Epithelial cell of proximal tubule (primary cell): ENCODE measurements around the gene TSPAN8. TPM values are rescaled to one million over a fixed set of nuclear protein-coding genes. Genes with fewer than 3 reads are reported as not detected.

Experiments
- DNase-seq: peaks from one replicate; pipeline ENCODE4 v3.0.0-alpha.2; 2011; ENCODE audit warnings: low read depth
- H3K4me3 ChIP-seq: 2 replicates; pipeline ENCODE4 v1.5.1; 2011; ENCODE audit warnings: low read depth, mild to moderate bottlenecking, low read length
- total RNA-seq: library from RNA; depleted of rRNA; stranded (reverse); fragments of >200 nt; gene quantifications from 2 replicates; pipeline ENCODE4 v1.2.3, GENCODE V29; 2015
- TF ChIP-seq, protein P1 (sequence below): conservative IDR thresholded peaks from 2 replicates; pipeline ENCODE4 v1.5.1; 2012; ENCODE audit warnings: low read depth, mild to moderate bottlenecking, low read length

TSPAN8 gene
- total RNA-seq, 1 donor from 2014 or later, result 3.8 TPM

DNA sequence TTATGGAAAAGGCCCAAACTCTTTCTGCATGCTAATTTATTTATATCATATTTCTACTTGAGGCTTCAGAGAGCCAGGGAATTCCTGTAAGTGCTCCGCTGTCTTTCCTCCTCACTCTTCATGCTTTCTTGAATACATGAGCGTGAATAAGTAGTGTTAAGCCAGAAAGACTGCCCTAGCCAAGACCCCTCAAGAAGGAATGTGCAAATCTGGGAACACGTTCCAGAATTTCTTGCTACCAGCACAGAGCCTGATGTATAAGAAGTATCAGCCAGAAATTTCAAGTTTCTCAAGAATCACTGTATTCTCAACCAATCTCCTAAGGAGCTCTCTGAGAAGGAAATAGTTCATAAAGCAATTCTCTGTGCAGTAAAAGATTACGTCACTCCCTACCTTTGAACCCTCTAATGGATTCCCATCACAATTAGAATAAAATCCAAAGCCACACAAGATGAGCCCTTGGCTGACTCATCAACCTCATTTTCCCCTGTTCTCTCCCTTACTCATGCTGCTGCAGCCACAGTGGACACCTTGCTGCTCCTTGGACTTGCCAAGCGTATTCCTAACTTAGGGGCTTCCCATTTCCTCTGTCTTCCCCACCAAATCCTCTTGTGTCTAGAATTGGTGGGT, 6.9 kb upstream of the TSPAN8 start:
- TF ChIP-seq, protein P1, sequence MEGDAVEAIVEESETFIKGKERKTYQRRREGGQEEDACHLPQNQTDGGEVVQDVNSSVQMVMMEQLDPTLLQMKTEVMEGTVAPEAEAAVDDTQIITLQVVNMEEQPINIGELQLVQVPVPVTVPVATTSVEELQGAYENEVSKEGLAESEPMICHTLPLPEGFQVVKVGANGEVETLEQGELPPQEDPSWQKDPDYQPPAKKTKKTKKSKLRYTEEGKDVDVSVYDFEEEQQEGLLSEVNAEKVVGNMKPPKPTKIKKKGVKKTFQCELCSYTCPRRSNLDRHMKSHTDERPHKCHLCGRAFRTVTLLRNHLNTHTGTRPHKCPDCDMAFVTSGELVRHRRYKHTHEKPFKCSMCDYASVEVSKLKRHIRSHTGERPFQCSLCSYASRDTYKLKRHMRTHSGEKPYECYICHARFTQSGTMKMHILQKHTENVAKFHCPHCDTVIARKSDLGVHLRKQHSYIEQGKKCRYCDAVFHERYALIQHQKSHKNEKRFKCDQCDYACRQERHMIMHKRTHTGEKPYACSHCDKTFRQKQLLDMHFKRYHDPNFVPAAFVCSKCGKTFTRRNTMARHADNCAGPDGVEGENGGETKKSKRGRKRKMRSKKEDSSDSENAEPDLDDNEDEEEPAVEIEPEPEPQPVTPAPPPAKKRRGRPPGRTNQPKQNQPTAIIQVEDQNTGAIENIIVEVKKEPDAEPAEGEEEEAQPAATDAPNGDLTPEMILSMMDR, result no peak
- no peak overlapping the region for H3K4me3 ChIP-seq
- DNase-seq, result peak; percentile 92

DNA sequence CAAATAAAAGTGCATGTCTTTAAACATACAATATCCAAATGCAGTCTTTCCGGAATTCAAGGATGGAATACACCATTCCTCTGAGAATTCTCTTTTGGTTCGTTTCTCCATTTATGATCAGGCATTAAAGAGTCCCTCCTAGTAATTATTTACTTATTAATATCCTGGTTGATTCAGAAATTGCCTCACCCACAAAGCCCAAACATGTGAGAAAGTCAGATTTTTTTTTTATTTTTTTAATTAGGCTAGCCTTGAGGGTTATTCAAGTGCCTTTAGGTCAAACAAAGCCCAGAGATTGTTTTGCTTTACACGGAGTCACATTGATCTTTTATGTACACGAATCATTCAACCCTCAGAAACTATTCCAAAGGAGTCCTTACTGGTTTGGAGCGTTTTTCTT, 6.4 kb upstream of the TSPAN8 start:
- H3K4me3 ChIP-seq, result no peak overlapping the region
- peak; percentile 51 for DNase-seq

DNA sequence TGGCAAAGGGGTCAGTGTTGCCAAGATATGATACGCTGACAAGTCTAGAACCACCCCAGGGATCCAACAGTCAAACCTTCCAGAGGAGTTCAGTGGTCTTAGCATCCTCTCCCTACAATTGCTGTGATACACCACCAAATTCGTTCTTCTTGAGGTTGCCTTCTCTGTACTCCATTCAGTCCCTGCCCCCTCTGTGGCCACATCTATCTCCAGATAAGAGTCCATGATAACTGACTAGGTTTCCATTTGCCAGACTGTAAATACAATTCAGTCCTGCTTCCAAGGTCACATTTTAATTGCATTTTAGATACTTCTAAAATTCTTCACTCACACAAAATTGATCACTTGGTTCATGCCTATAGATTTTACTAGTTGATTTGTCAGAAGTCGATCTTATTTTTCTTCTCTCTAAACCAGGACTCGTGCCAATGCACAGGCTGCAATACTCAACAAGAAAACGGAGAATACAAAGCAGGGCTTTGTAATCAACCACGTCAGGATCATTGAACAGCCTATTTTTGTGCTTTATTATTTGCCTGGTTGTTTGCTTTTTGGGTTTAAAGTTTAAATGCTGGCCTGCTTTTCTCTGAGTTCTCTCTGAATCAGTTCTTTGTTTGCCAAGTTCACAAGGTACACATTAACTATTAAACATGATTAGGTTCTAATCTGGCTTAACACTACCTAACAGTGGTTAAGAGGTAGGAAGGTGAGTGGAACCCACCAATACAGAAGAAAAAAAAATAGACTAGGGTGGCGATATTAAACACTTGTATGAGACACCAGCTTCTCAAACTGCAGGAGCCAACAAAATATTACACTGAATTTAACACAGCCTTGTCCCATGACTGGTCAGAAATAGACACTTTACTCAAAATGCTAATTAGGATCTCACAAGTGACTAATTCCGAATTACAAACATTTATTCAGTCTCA, 5.3 kb upstream of the TSPAN8 start:
- DNase-seq, result peak; percentile 92
- H3K4me3 ChIP-seq, result no peak overlapping the region
- TF ChIP-seq, protein P1, result no peak

More for the DNA sequence above, 6.4 kb upstream of the TSPAN8 start:
- TF ChIP-seq, protein P1, result no peak

DNA sequence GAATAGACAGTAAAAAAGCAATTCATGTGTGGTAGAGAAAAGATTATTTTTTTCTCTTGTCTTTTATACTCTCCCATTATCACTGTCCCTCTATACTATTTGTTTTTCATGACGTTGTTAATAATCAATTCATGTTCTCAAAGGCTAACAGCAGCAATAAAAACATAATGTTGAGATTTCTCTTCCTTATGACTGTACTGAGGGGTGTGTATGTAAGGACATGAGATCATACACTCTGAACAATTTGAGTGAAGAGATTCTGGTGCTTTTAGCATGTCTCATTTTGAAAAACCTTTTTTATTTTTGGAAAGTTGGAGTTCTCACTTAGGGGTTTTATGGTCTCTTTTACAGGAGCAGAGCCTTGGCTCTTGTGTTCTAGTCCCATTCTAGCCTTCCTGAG, 3.8 kb upstream of the TSPAN8 start:
- no peak overlapping the region for H3K4me3 ChIP-seq
- DNase-seq, result no peak
- TF ChIP-seq, protein P1, result no peak

DNA sequence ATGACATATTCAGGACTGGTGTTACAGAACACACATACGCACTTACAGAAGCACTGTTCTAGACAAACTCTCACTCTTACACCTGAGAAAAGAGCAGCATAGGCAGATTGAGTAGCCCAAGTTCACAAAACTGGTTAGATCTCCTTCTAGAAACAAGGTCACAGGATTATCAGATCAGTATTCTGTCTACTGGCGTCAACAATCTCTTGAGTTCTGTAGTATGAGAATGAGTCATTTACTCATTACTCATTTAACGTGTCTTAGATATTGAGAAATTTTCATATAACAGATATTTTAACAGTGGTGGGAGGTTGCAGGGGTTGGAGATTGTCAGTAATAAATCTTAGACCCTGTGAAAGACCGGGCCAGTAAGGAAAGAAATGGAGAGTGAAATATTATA, 2.8 kb upstream of the TSPAN8 start:
- TF ChIP-seq, protein P1, result no peak
- DNase-seq, result no peak
- no peak overlapping the region for H3K4me3 ChIP-seq

DNA sequence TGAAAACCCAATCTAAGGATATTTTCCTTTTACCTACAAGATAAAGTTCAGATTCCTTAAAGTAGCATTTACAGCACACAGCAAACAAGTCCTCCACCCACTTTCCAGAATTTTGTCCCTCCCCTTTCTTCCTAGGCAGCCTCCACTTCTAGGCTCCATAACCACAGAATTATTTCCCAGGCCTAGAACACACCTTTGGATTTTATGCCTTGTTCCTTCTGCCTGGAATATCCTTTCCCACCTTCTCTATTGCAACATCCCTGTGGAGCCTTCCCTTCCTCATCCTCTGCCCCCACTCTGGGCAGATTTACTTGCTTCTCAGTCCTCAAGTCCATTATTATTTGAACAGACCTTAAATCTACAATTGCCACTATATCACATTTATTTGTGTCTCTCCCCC, 2.1 kb upstream of the TSPAN8 start:
- TF ChIP-seq, protein P1, result no peak

DNA sequence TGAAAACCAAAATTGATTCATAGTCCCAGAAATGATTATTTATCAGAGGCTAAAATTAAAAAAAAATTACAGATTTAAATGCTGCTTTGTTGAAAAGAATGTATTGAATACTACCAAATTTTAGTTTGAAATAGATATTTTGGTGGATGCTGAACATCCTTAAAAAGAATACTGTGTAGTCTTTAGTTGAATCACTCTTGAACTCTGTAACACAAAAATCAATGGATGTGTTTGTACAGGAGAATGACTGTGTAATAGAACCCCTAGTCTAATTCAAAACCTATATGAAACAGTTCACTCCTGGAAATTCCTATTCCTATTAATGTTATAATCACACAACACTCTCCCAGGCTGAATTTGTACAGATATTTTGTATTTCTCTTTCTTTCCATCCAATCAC, 1.5 kb upstream of the TSPAN8 start:
- no peak for DNase-seq
- TF ChIP-seq, protein P1, result no peak
- H3K4me3 ChIP-seq, result no peak overlapping the region

More for the DNA sequence above, 2.1 kb upstream of the TSPAN8 start:
- H3K4me3 ChIP-seq, result no peak overlapping the region
- DNase-seq, result no peak
